Measurements from ENCODE around the gene UBL4A. TPM values are rescaled to one million over a fixed set of nuclear protein-coding genes. Genes with fewer than 3 reads are reported as not detected.

UBL4A gene
- polyA plus RNA-seq, 1 donor: 25.6 TPM

- no peak overlapping the region for H3K27ac ChIP-seq (ENCODE audit: low read length)
- H3K4me1 ChIP-seq (ENCODE audit: control insufficient read depth, insufficient read depth, low read length): peaks cover 1% of the 10 kb centered on the region
- no peaks in the 10 kb centered on the region for H3K27me3 ChIP-seq (ENCODE audit: control insufficient read depth, insufficient read depth, low read length)
- H3K4me3 ChIP-seq (ENCODE audit: low read length): no peak overlapping the region
- DNase-seq: no peak
- H3K9me3 ChIP-seq (ENCODE audit: control insufficient read depth, low read depth, low read length): no peaks in the 10 kb centered on the region
- no CpG with 5 or more reads among the region's 3 CpGs for WGBS (ENCODE audit: insufficient coverage, low lambda C conversion rate)
- no peaks in the 10 kb centered on the region for H3K36me3 ChIP-seq (ENCODE audit: control insufficient read depth, insufficient read depth, low read length)
These were observed 8.3 kb upstream of the UBL4A start for GRCh38 chrX:154494715-154495114.

- peak; percentile 93 for DNase-seq
- WGBS (ENCODE audit: insufficient coverage, low lambda C conversion rate): no CpG with 5 or more reads among the region's 71 CpGs
- H3K4me1 ChIP-seq (ENCODE audit: control insufficient read depth, insufficient read depth, low read length): peaks cover 14% of the 10 kb centered on the region
- H3K27me3 ChIP-seq (ENCODE audit: control insufficient read depth, insufficient read depth, low read length): no peaks in the 10 kb centered on the region
- H3K9me3 ChIP-seq (ENCODE audit: control insufficient read depth, low read depth, low read length): no peaks in the 10 kb centered on the region
- H3K27ac ChIP-seq (ENCODE audit: low read length): peak within 1 kb of the TSS; percentile 99
- peak within 1 kb of the TSS; percentile 83 for H3K4me3 ChIP-seq (ENCODE audit: low read length)
- H3K36me3 ChIP-seq (ENCODE audit: control insufficient read depth, insufficient read depth, low read length): peaks cover 5% of the 10 kb centered on the region
These were observed 4.1 kb upstream of the UBL4A start, which contains the start of gene SLC10A3 for GRCh38 chrX:154490414-154491083. TSS of gene SLC10A3 (minus strand) at chrX:154490629. CDS start at chrX:154488940, 1,689 bp downstream.

- H3K27ac ChIP-seq (ENCODE audit: low read length): peak overlapping the region; percentile 70
- peaks cover 20% of the 10 kb centered on the region for H3K4me1 ChIP-seq (ENCODE audit: control insufficient read depth, insufficient read depth, low read length)
- no CpG with 5 or more reads among the region's 19 CpGs for WGBS (ENCODE audit: insufficient coverage, low lambda C conversion rate)
These were observed 3.6 kb upstream of the UBL4A start for GRCh38 chrX:154490021-154490413.

GRCh38 chrX:154489182-154489581, 2.8 kb upstream of the UBL4A start:
- Histone ChIP-seq H3K36me3 (ENCODE audit: control insufficient read depth, insufficient read depth, low read length) (peaks cover 16% of the 10 kb centered on the region), H3K4me1 (ENCODE audit: control insufficient read depth, insufficient read depth, low read length) (peaks cover 24% of the 10 kb centered on the region), H3K27me3 (ENCODE audit: control insufficient read depth, insufficient read depth, low read length) (no peaks in the 10 kb centered on the region), H3K27ac (ENCODE audit: low read length) (no peak overlapping the region), H3K9me3 (ENCODE audit: control insufficient read depth, low read depth, low read length) (no peaks in the 10 kb centered on the region), H3K4me3 (ENCODE audit: low read length) (peak overlapping the region; percentile 64)
- no CpG with 5 or more reads among the region's 4 CpGs for WGBS (ENCODE audit: insufficient coverage, low lambda C conversion rate)
- no peak for DNase-seq

More at GRCh38 chrX:154490021-154490413, 3.6 kb upstream of the UBL4A start:
- Histone ChIP-seq H3K4me3 (ENCODE audit: low read length) (peak overlapping the region; percentile 64), H3K36me3 (ENCODE audit: control insufficient read depth, insufficient read depth, low read length) (peaks cover 8% of the 10 kb centered on the region), H3K9me3 (ENCODE audit: control insufficient read depth, low read depth, low read length) (no peaks in the 10 kb centered on the region), H3K27me3 (ENCODE audit: control insufficient read depth, insufficient read depth, low read length) (no peaks in the 10 kb centered on the region)
- DNase-seq: peak in 1 of 2 donors; percentile 39

- H3K27ac ChIP-seq (ENCODE audit: low read length): no peak overlapping the region
- H3K27me3 ChIP-seq (ENCODE audit: control insufficient read depth, insufficient read depth, low read length): no peaks in the 10 kb centered on the region
- H3K4me3 ChIP-seq (ENCODE audit: low read length): no peak overlapping the region
- H3K9me3 ChIP-seq (ENCODE audit: control insufficient read depth, low read depth, low read length): no peaks in the 10 kb centered on the region
- peaks cover 19% of the 10 kb centered on the region for H3K36me3 ChIP-seq (ENCODE audit: control insufficient read depth, insufficient read depth, low read length)
- no CpG with 5 or more reads among the region's 20 CpGs for WGBS (ENCODE audit: insufficient coverage, low lambda C conversion rate)
- no peak for DNase-seq
- H3K4me1 ChIP-seq (ENCODE audit: control insufficient read depth, insufficient read depth, low read length): peaks cover 24% of the 10 kb centered on the region
These were observed 2.1 kb upstream of the UBL4A start for GRCh38 chrX:154488336-154489075.

GRCh38 chrX:154487518-154488290, 1.3 kb upstream of the UBL4A start:
- Histone ChIP-seq H3K9me3 (ENCODE audit: control insufficient read depth, low read depth, low read length) (no peaks in the 10 kb centered on the region), H3K4me1 (ENCODE audit: control insufficient read depth, insufficient read depth, low read length) (peaks cover 24% of the 10 kb centered on the region), H3K36me3 (ENCODE audit: control insufficient read depth, insufficient read depth, low read length) (peaks cover 19% of the 10 kb centered on the region), H3K27me3 (ENCODE audit: control insufficient read depth, insufficient read depth, low read length) (no peaks in the 10 kb centered on the region), H3K4me3 (ENCODE audit: low read length) (no peak overlapping the region), H3K27ac (ENCODE audit: low read length) (peak overlapping the region; percentile 89)
- WGBS (ENCODE audit: insufficient coverage, low lambda C conversion rate): no CpG with 5 or more reads among the region's 28 CpGs
- no peak for DNase-seq

- Histone ChIP-seq H3K36me3 (ENCODE audit: control insufficient read depth, insufficient read depth, low read length) (peaks cover 19% of the 10 kb centered on the region), H3K27me3 (ENCODE audit: control insufficient read depth, insufficient read depth, low read length) (no peaks in the 10 kb centered on the region), H3K4me1 (ENCODE audit: control insufficient read depth, insufficient read depth, low read length) (peaks cover 24% of the 10 kb centered on the region), H3K9me3 (ENCODE audit: control insufficient read depth, low read depth, low read length) (no peaks in the 10 kb centered on the region), H3K27ac (ENCODE audit: low read length) (peak overlapping the region; percentile 38), H3K4me3 (ENCODE audit: low read length) (peak overlapping the region; percentile 60)
- DNase-seq: peak in 1 of 2 donors; percentile 38
- WGBS (ENCODE audit: insufficient coverage, low lambda C conversion rate): no CpG with 5 or more reads among the region's 35 CpGs
These were observed 391 bp downstream of the UBL4A start for GRCh38 chrX:154486052-154486395.

GRCh38 chrX:154485150-154486051, 1.0 kb downstream of the UBL4A start:
- H3K27ac ChIP-seq (ENCODE audit: low read length): peak overlapping the region; percentile 51
- WGBS (ENCODE audit: insufficient coverage, low lambda C conversion rate): no CpG with 5 or more reads among the region's 35 CpGs
- peak overlapping the region; percentile 35 for H3K4me3 ChIP-seq (ENCODE audit: low read length)
- no peak for DNase-seq
- peaks cover 24% of the 10 kb centered on the region for H3K4me1 ChIP-seq (ENCODE audit: control insufficient read depth, insufficient read depth, low read length)
- peaks cover 19% of the 10 kb centered on the region for H3K36me3 ChIP-seq (ENCODE audit: control insufficient read depth, insufficient read depth, low read length)
- no peaks in the 10 kb centered on the region for H3K27me3 ChIP-seq (ENCODE audit: control insufficient read depth, insufficient read depth, low read length)
- no peaks in the 10 kb centered on the region for H3K9me3 ChIP-seq (ENCODE audit: control insufficient read depth, low read depth, low read length)

GRCh38 chrX:154484255-154485149, 1.9 kb downstream of the UBL4A start:
- DNase-seq: peak; percentile 38 to 60
- Histone ChIP-seq H3K9me3 (ENCODE audit: control insufficient read depth, low read depth, low read length) (no peaks in the 10 kb centered on the region), H3K4me1 (ENCODE audit: control insufficient read depth, insufficient read depth, low read length) (peaks cover 24% of the 10 kb centered on the region), H3K36me3 (ENCODE audit: control insufficient read depth, insufficient read depth, low read length) (peaks cover 19% of the 10 kb centered on the region), H3K27ac (ENCODE audit: low read length) (peak overlapping the region; percentile 57), H3K27me3 (ENCODE audit: control insufficient read depth, insufficient read depth, low read length) (no peaks in the 10 kb centered on the region), H3K4me3 (ENCODE audit: low read length) (no peak overlapping the region)
- no CpG with 5 or more reads among the region's 16 CpGs for WGBS (ENCODE audit: insufficient coverage, low lambda C conversion rate)

All from large intestine (tissue), 3 donors.